HepG2 (cell line): Measurements from ENCODE around the gene LDLRAD4.

Experiments used
- ARNT ChIP-seq: fragments of 450-650 bp; IDR thresholded peaks from 2 replicates; pipeline ENCODE4 v1.6.1; 2017
- CBX1 ChIP-seq: IDR thresholded peaks from one replicate; pipeline ENCODE4 v1.6.1; 2016; ENCODE audit warnings: antibody characterized with exemption, low read depth
- CEBPB ChIP-seq: IDR thresholded peaks from 2 replicates; pipeline ENCODE4 v1.6.1; 2011; ENCODE audit warnings: low read depth, low read length, improper control_type of control experiment, borderline replicate concordance
- CREM ChIP-seq, 2 experiments: sonication (generic) in 1 of 2; formaldehyde crosslinking in 1 of 2; IDR thresholded peaks; 2 replicates each; pipeline versions ENCODE4 v1.4.0 to v1.6.1; 2016 to 2020; ENCODE audit warnings: antibody characterized with exemption in 1 of 2, mild to moderate bottlenecking in 1 of 2, missing genetic modification reagents in 1 of 2
- MAZ ChIP-seq, 2 experiments: sonication (generic) in 1 of 2; formaldehyde crosslinking in 1 of 2; IDR thresholded peaks; 2 replicates each; pipeline versions ENCODE4 v1.5.0 to v1.6.1; 2012 to 2020; ENCODE audit warnings: low read depth in 2 of 2, mild to moderate bottlenecking in 2 of 2, borderline replicate concordance in 1 of 2, improper control_type of control experiment in 1 of 2, low read length in 1 of 2, missing genetic modification reagents in 1 of 2, moderate library complexity in 1 of 2
- NFATC3 ChIP-seq: sonication (generic); formaldehyde crosslinking; IDR thresholded peaks from 2 replicates; pipeline ENCODE4 v1.5.1; 2020; ENCODE audit warnings: mild to moderate bottlenecking, missing genetic modification reagents
- POLR2A ChIP-seq, 2 experiments: IDR thresholded peaks; 2 replicates each; pipeline ENCODE4 v1.6.1; 2011; ENCODE audit warnings: low read depth in 2 of 2, low read length in 2 of 2, mild to moderate bottlenecking in 1 of 2, moderate library complexity in 1 of 2; ENCODE audit not compliant: insufficient read depth in 1 of 2
- POLR2AphosphoS5 ChIP-seq: IDR thresholded peaks from 2 replicates; pipeline ENCODE4 v1.6.1; 2012; ENCODE audit warnings: low read depth, low read length
- RFXANK ChIP-seq: IDR thresholded peaks from 2 replicates; pipeline ENCODE4 v1.6.1; 2016
- ZBTB33 ChIP-seq: sonication (generic); formaldehyde crosslinking; IDR thresholded peaks from 2 replicates; pipeline ENCODE4 v1.4.0; 2020; ENCODE audit warnings: missing genetic modification reagents
- ZC3H4 ChIP-seq: sonication (generic); formaldehyde crosslinking; IDR thresholded peaks from 2 replicates; pipeline ENCODE4 v1.4.0; 2020; ENCODE audit warnings: missing genetic modification reagents, borderline replicate concordance
- ZFP36 ChIP-seq: fragments of 150-350 bp; IDR thresholded peaks from 2 replicates; pipeline ENCODE4 v1.6.1; 2018; ENCODE audit warnings: borderline replicate concordance, low read length, low read depth; ENCODE audit not compliant: partially characterized antibody
- ZNF207 ChIP-seq: fragments of 450-650 bp; IDR thresholded peaks from 2 replicates; pipeline ENCODE4 v1.6.1; 2016; ENCODE audit warnings: antibody characterized with exemption, borderline replicate concordance
- ZNF891 ChIP-seq: sonication (generic); formaldehyde crosslinking; IDR thresholded peaks from 2 replicates; pipeline ENCODE4 v1.5.0; 2020; ENCODE audit warnings: mild to moderate bottlenecking, missing genetic modification reagents

GRCh38 chr18:13264091-13265007, 45.8 kb downstream of the LDLRAD4 start:
- no peak for TF ChIP-seq POLR2A (IDR thresholded peaks at IDR 0.05; ENCODE audit: insufficient read depth in 1 of 2, low read depth in 2 of 2, low read length in 2 of 2)
- TF ChIP-seq POLR2AphosphoS5: no peak
- no peak for TF ChIP-seq ZNF891
- no peak for TF ChIP-seq ARNT
- no peak for TF ChIP-seq CEBPB
- no peak for TF ChIP-seq ZNF207
- no peak for TF ChIP-seq ZBTB33 (CRISPR knock-in tag)
- TF ChIP-seq ZFP36: no peak
- no peak for TF ChIP-seq NFATC3 (CRISPR knock-in tag)
- TF ChIP-seq CBX1: no peak
- no peak for TF ChIP-seq ZC3H4
- no peak for TF ChIP-seq CREM (IDR thresholded peaks at IDR 0.05)
- no peak for TF ChIP-seq CREM (CRISPR knock-in tag; IDR thresholded peaks at IDR 0.05)
- no peak for TF ChIP-seq RFXANK (CRISPR knock-in tag)
- TF ChIP-seq MAZ (IDR thresholded peaks at IDR 0.05; ENCODE audit: borderline replicate concordance, low read depth, low read length): no peak
- no peak for TF ChIP-seq MAZ (CRISPR knock-in tag; IDR thresholded peaks at IDR 0.05; ENCODE audit: low read depth)
